NCI-H2196 (cell line): ENCODE measurements around the gene PDE6D.

Experiments
- DNase-seq: peaks from one replicate; lab custom pipeline; 2025; ENCODE audit not compliant: unreplicated experiment; lab: John Stamatoyannopoulos, UW

PDE6D gene

GRCh38 chr2:231684314-231685223 is 96.5 kb downstream of the PDE6D start:
- DNase-seq: peak; percentile 87

GRCh38 chr2:231683292-231684235 is 97.5 kb downstream of the PDE6D start:
- no peak for DNase-seq

GRCh38 chr2:231682603-231683291 is 98.3 kb downstream of the PDE6D start:
- no peak for DNase-seq
